Naive thymus-derived CD8-positive, alpha-beta T cell (primary cell): Measurements from ENCODE around the gene GNL2. TPM values are rescaled to one million over a fixed set of nuclear protein-coding genes. Genes with fewer than 3 reads are reported as not detected.
"Not testable (repeated sequence)": the region's sequence is repeated elsewhere in the genome, so short reads cannot be mapped to it uniquely, and the experiment has no call there.

ENCODE experiments used
- ATAC-seq, 2 donors: fragments of 150-1000 bp; cut with Tn5 transposase in 1 of 2; sonication (Bioruptor Pico), chemical (Tn5 transposase) in 1 of 2; 1 replicate in 1 of 2; 2 replicates in 1 of 2; pipeline ENCODE4 v1.10.0; 2021; ENCODE audit warnings: mild to moderate bottlenecking in 2 of 2, moderate library complexity in 2 of 2
- POLR2A ChIA-PET: fragments of 350-600 bp; sonication (Branson Sonifier 250); formaldehyde crosslinking; loops from one replicate; lab custom pipeline; 2021; ENCODE audit warnings: antibody characterized with exemption; lab: Charles Lee
- DNase-seq, 10 donors: peaks; one replicate each; pipeline versions ENCODE4 v3.0.0 to v3.0.0-alpha.2; 2020 to 2022
- H3K27ac Mint-ChIP-seq, 10 donors: one replicate each; pipeline ENCODE4 v1.8.0; 2020 to 2022; ENCODE audit warnings: mild to moderate bottlenecking in 10 of 10, mixed read lengths in 10 of 10, moderate library complexity in 4 of 10, inconsistent platforms in 1 of 10
- H3K27me3 Mint-ChIP-seq, 5 donors: one replicate each; pipeline ENCODE4 v1.8.0; 2021 to 2022; ENCODE audit warnings: mixed read lengths in 5 of 5
- H3K36me3 Mint-ChIP-seq, 3 donors: one replicate each; pipeline ENCODE4 v1.8.0; 2020 to 2022; ENCODE audit warnings: mixed read lengths in 3 of 3, mild to moderate bottlenecking in 2 of 3, inconsistent platforms in 1 of 3
- H3K4me1 Mint-ChIP-seq, 4 donors: one replicate each; pipeline ENCODE4 v1.8.0; 2021 to 2022; ENCODE audit warnings: mixed read lengths in 4 of 4
- H3K4me3 Mint-ChIP-seq, 10 donors: one replicate each; pipeline ENCODE4 v1.8.0; 2020 to 2022; ENCODE audit warnings: mild to moderate bottlenecking in 10 of 10, mixed read lengths in 10 of 10, moderate library complexity in 6 of 10, inconsistent platforms in 1 of 10
- H3K9me3 Mint-ChIP-seq, 9 donors: one replicate each; pipeline ENCODE4 v1.8.0; 2020 to 2022; ENCODE audit warnings: mixed read lengths in 9 of 9, mild to moderate bottlenecking in 3 of 9, inconsistent platforms in 1 of 9, moderate library complexity in 1 of 9
- polyA plus RNA-seq, 3 donors: library from polyadenylated mRNA; unstranded; fragments of 300-500 nt; fragmentation: Illumina TruSeq; gene quantifications; one replicate each; pipeline ENCODE4 v1.2.3, GENCODE V29; 2021
- total RNA-seq, 8 experiments: library from RNA in 2 of 8; stranded (reverse) in 2 of 8; gene quantifications; one replicate each; pipeline ENCODE4 v1.2.3 and lab custom pipeline; 2021 to 2026

The GNL2 gene
- total and polyA plus RNA-seq, 5 experiments from 2014 or later, result 36.7 to 60.9 (median 45.5) TPM

DNA sequence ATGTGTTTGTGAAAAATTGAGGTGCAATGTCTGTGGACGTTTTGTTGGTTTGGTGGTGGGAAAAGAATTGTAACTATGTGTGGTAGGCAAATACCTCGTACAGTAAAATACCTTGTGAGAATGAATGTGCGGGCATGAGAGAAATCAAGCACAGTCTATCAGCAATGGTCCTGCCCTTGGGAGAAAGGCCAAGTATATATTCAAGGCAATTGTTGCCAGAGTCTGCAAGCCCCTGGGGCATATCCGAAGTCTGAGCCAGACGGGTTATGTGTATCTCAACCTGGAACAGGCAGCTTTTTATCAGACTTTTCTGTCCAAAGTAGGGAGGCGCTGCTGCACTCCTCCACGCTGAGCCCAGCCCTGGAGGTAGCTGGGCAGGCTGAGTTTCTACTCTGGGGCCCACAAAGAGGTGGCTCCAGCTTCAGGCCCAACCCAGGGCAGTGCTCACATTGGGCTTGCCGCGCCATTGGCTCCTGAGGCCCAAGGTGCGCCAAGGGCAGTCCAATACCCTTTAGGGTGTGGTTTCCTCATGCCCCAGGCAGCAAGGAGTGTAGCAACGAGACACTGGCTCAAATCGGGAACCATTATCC lies 9.4 kb upstream of the GNL2 start:
- POLR2A ChIA-PET, result no interaction called here
- Mint-ChIP-seq H3K9me3 (no peaks in the 10 kb centered on the region), H3K27ac (peak overlapping the region in 2 of 10 donors; percentile 3 to 37), H3K4me3 (no peak overlapping the region), H3K36me3 (no peaks in the 10 kb centered on the region), H3K4me1 (peaks cover 0 to 7% (median 7%) of the 10 kb centered on the region in 4 donors), H3K27me3 (peaks cover 2 to 18% (median 12%) of the 10 kb centered on the region in 5 donors)
- DNase-seq, result no peak
- no peak for ATAC-seq

- ATAC-seq (peak; percentile 70 to 80), DNase-seq (peak in 9 of 10 donors; percentile 4 to 72 (median 42))
- POLR2A ChIA-PET, result interaction anchor here (0.7 to 1.9 kb wide), 2 partner anchors 81 to 200 kb away, joined by 3 to 9 read pairs; no protein-coding TSS in a partner anchor
Observed at GRCh38 chr1:37602750-37603694, 7.3 kb upstream of the GNL2 start.

DNA sequence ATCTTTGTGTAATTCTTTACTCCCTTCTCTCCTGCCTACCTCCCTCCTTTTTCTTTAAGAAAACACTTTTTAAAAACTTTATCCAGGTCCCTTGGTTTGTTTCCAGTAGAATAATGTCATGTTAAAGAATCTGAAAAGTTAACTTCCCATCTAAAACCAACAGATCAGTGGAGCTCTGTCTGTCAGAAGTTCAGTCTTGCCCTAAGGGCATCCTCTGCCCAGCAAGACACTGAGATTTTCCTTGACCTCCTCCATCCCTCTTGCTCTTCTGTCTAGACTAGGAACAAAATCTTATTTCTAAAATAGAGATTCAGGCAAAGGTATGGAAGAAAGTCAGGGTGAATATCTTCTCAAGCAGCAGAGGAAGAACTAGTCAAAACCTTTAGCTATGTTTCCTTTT lies 5.7 kb upstream of the GNL2 start:
- Mint-ChIP-seq H3K4me3 (no peak overlapping the region), H3K4me1 (peaks cover 0 to 12% (median 5%) of the 10 kb centered on the region in 4 donors), H3K27ac (peak overlapping the region in 1 of 10 donors; percentile 44), H3K9me3 (no peaks in the 10 kb centered on the region), H3K27me3 (peaks cover 2 to 18% (median 9%) of the 10 kb centered on the region in 5 donors), H3K36me3 (no peaks in the 10 kb centered on the region)
- no peak for DNase-seq
- POLR2A ChIA-PET, result no interaction called here
- no peak for ATAC-seq

More at GRCh38 chr1:37602750-37603694, 7.3 kb upstream of the GNL2 start:
- Mint-ChIP-seq H3K9me3 (no peaks in the 10 kb centered on the region), H3K4me3 (no peak overlapping the region), H3K27me3 (peaks cover 2 to 18% (median 12%) of the 10 kb centered on the region in 5 donors), H3K4me1 (peaks cover 0 to 7% (median 7%) of the 10 kb centered on the region in 4 donors), H3K27ac (no peak overlapping the region), H3K36me3 (no peaks in the 10 kb centered on the region)

- peak overlapping the region in 2 of 10 donors; percentile 34 to 48 for H3K27ac Mint-ChIP-seq
- ATAC-seq (no peak), DNase-seq (no peak)
- peaks cover 2 to 18% (median 9%) of the 10 kb centered on the region in 5 donors for H3K27me3 Mint-ChIP-seq
- POLR2A ChIA-PET, result no interaction called here
- peaks cover 13 to 27% (median 17%) of the 10 kb centered on the region in 4 donors for H3K4me1 Mint-ChIP-seq
- no peaks in the 10 kb centered on the region for H3K9me3 Mint-ChIP-seq
- H3K36me3 Mint-ChIP-seq, result peaks cover 0 to 2% (median 0%) of the 10 kb centered on the region in 3 donors
- H3K4me3 Mint-ChIP-seq, result peak overlapping the region in 1 of 10 donors; percentile 20
Observed at GRCh38 chr1:37599940-37600339, 4.2 kb upstream of the GNL2 start.

GRCh38 chr1:37596182-37596667 lies 488 bp upstream of the GNL2 start:
- peaks cover 12 to 38% (median 34%) of the 10 kb centered on the region in 4 donors for H3K4me1 Mint-ChIP-seq
- no peak for DNase-seq

GRCh38 chr1:37593726-37594125 lies 2.0 kb downstream of the GNL2 start:
- Mint-ChIP-seq H3K9me3 (no peaks in the 10 kb centered on the region), H3K27ac (peak overlapping the region in 2 of 10 donors; percentile 48 to 60), H3K4me3 (peak overlapping the region in 7 of 10 donors; percentile 8 to 61 (median 48)), H3K4me1 (peaks cover 12 to 43% (median 35%) of the 10 kb centered on the region in 4 donors), H3K27me3 (no peaks in the 10 kb centered on the region), H3K36me3 (peaks cover 4 to 45% (median 16%) of the 10 kb centered on the region in 3 donors)
- no peak for ATAC-seq
- no peak for DNase-seq
- POLR2A ChIA-PET, result no interaction called here

More at GRCh38 chr1:37596182-37596667, 488 bp upstream of the GNL2 start:
- no peak for ATAC-seq
- peaks cover 0 to 22% (median 4%) of the 10 kb centered on the region in 3 donors for H3K36me3 Mint-ChIP-seq
- peak overlapping the region; percentile 96 to 100 (median 100) for H3K27ac Mint-ChIP-seq
- no peaks in the 10 kb centered on the region for H3K27me3 Mint-ChIP-seq
- H3K4me3 Mint-ChIP-seq, result peak overlapping the region; percentile 99 to 100 (median 100)
- no peaks in the 10 kb centered on the region for H3K9me3 Mint-ChIP-seq
- POLR2A ChIA-PET, result interaction anchor here (0.6 to 1.9 kb wide), 6 partner anchors 42 to 121 kb away, joined by 3 to 8 read pairs (median 5); partner anchors contain the start of genes MEAF6 and SNIP1

- H3K27me3 Mint-ChIP-seq, result no peaks in the 10 kb centered on the region
- ATAC-seq (no peak), DNase-seq (no peak)
- POLR2A ChIA-PET, result no interaction called here
- no peak overlapping the region for H3K27ac Mint-ChIP-seq
- no peaks in the 10 kb centered on the region for H3K9me3 Mint-ChIP-seq
- peaks cover 4 to 85% (median 22%) of the 10 kb centered on the region in 3 donors for H3K36me3 Mint-ChIP-seq
- no peak overlapping the region for H3K4me3 Mint-ChIP-seq
- peaks cover 3 to 21% (median 14%) of the 10 kb centered on the region in 4 donors for H3K4me1 Mint-ChIP-seq
Observed at GRCh38 chr1:37588939-37589338, 6.8 kb downstream of the GNL2 start.

DNA sequence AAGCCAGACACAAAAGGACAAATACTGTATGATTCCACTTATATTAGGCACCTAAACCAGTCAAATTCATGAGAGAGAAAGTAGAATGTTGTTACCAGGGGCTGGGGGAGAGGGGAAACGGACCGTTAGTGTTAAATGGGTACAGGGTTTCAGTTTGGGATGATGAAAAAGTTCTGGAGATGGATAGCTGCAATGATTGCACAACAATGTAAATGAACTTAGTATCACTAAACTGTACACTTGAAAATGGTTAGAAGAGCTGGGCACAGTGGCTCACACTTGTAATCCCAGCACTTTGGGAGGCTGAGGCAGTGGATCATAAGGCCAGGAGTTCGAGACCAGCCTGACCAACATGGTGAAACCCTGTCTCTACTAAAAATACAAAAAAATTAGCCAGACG lies 11.2 kb downstream of the GNL2 start:
- ATAC-seq, POLR2A ChIA-PET, H3K4me3 Mint-ChIP-seq, DNase-seq, H3K9me3 Mint-ChIP-seq, H3K4me1 Mint-ChIP-seq, H3K27me3 Mint-ChIP-seq: not testable (repeated sequence)
- peak overlapping the region in 1 of 10 donors; percentile 51 for H3K27ac Mint-ChIP-seq
- H3K36me3 Mint-ChIP-seq, result peaks cover 0 to 90% (median 26%) of the 10 kb centered on the region in 3 donors

- no peaks in the 10 kb centered on the region for H3K9me3 Mint-ChIP-seq
- H3K27me3 Mint-ChIP-seq, result no peaks in the 10 kb centered on the region
- ATAC-seq (no peak), DNase-seq (no peak)
- peaks cover 6 to 94% (median 28%) of the 10 kb centered on the region in 3 donors for H3K36me3 Mint-ChIP-seq
- POLR2A ChIA-PET, result no interaction called here
- no peak overlapping the region for H3K27ac Mint-ChIP-seq
- H3K4me3 Mint-ChIP-seq, result no peak overlapping the region
- H3K4me1 Mint-ChIP-seq, result no peaks in the 10 kb centered on the region
Observed at GRCh38 chr1:37575692-37576091, 20.0 kb downstream of the GNL2 start.

- peak overlapping the region in 1 of 10 donors; percentile 34 for H3K27ac Mint-ChIP-seq
- POLR2A ChIA-PET, result no interaction called here
- H3K4me3 Mint-ChIP-seq, result no peak overlapping the region
- H3K9me3 Mint-ChIP-seq, result no peaks in the 10 kb centered on the region
- DNase-seq, result no peak
- peaks cover 6 to 94% (median 24%) of the 10 kb centered on the region in 3 donors for H3K36me3 Mint-ChIP-seq
- no peak for ATAC-seq
- H3K27me3 Mint-ChIP-seq, result no peaks in the 10 kb centered on the region
- no peaks in the 10 kb centered on the region for H3K4me1 Mint-ChIP-seq
Observed at GRCh38 chr1:37574834-37575480, 20.8 kb downstream of the GNL2 start.

GRCh38 chr1:37570528-37571334 lies 25.0 kb downstream of the GNL2 start:
- Mint-ChIP-seq H3K27ac (peak overlapping the region in 2 of 10 donors; percentile 6 to 72), H3K4me3 (no peak overlapping the region)
- POLR2A ChIA-PET, result no interaction called here

More at GRCh38 chr1:37570528-37571334, 25.0 kb downstream of the GNL2 start:
- Mint-ChIP-seq H3K4me1 (no peaks in the 10 kb centered on the region), H3K36me3 (peaks cover 0 to 98% (median 29%) of the 10 kb centered on the region in 3 donors), H3K9me3 (no peaks in the 10 kb centered on the region), H3K27me3 (no peaks in the 10 kb centered on the region)
- DNase-seq, result no peak
- no peak for ATAC-seq
